K562 (cell line): ENCODE results near the gene BICD1. TPM values are rescaled to one million over a fixed set of nuclear protein-coding genes. Genes with fewer than 3 reads are reported as not detected.

ENCODE experiments used
- ATAC-seq: fragments of 200-7000 bp; cut with Tn5 transposase; 3 replicates; pipeline ENCODE4 v1.9.1; 2020; ENCODE audit warnings: moderate library complexity
- BruUV-seq: library from RNA; stranded (reverse); fragments of 400-500 nt; replicated peaks from 2 replicates; lab custom pipeline; 2021; lab: Mats Ljungman, UMichigan
- CTCF ChIA-PET: fragments of 300-600 bp; formaldehyde crosslinking; extraction: SDS; loops from one replicate; lab custom pipeline; 2021; ENCODE audit warnings: low intra/inter-chr PET ratio; lab: Yijun Ruan, JAX
- POLR2A ChIA-PET: fragments of 300-600, 350-650 bp; sonication (Branson Sonifier 250); formaldehyde crosslinking; extraction: SDS; loops from one replicate; lab custom pipeline; 2021; ENCODE audit warnings: antibody characterized with exemption, inconsistent platforms; lab: Yijun Ruan, JAX
- DNase-seq, 4 experiments: peaks; one replicate each; pipeline versions ENCODE4 v3.0.0 to v3.0.0-alpha.2; 2011 to 2018; ENCODE audit warnings: low spot score in 3 of 4, mixed read lengths in 3 of 4; ENCODE audit errors: extremely low read depth in 1 of 4
- FAIRE-seq: peaks from 2 replicates; lab custom pipeline; 2011; peaks lifted over from hg19 to GRCh38; lab: Jason Lieb, UNC
- H2AFZ ChIP-seq: 2 replicates; pipeline ENCODE4 v1.6.0; 2011; ENCODE audit warnings: low read depth, low read length, control low read depth, inconsistent platforms
- H3K27ac ChIP-seq: fragments of 200-600 bp; 3 replicates; pipeline ENCODE4 v1.8.0; 2011; ENCODE audit warnings: low read depth, mild to moderate bottlenecking, control low read depth, inconsistent platforms, low read length, moderate library complexity, mixed read lengths; ENCODE audit errors: extremely low read depth
- H3K27me3 ChIP-seq, 2 experiments: fragments of 300-600 bp in 1 of 2; 2 replicates in 1 of 2; 3 replicates in 1 of 2; pipeline versions ENCODE4 v1.6.0 to v1.8.0; 2011; ENCODE audit warnings: inconsistent platforms in 2 of 2, low read length in 2 of 2, mild to moderate bottlenecking in 1 of 2, mixed read lengths in 1 of 2, moderate library complexity in 1 of 2; ENCODE audit not compliant: control insufficient read depth in 2 of 2, insufficient read depth in 2 of 2
- H3K36me3 ChIP-seq: fragments of 300-600 bp; 3 replicates; pipeline ENCODE4 v1.8.0; 2011; ENCODE audit warnings: mild to moderate bottlenecking, low read length, inconsistent platforms; ENCODE audit not compliant: control insufficient read depth, insufficient read depth
- H3K4me1 ChIP-seq, 2 experiments: fragments of 200-600 bp in 1 of 2; replicated peaks in 1 of 2; 2 replicates in 1 of 2; 3 replicates in 1 of 2; pipeline versions ENCODE4 v1.5.1 to v1.8.0; 2011; ENCODE audit warnings: inconsistent platforms in 2 of 2, low read length in 2 of 2, mild to moderate bottlenecking in 1 of 2, mixed read lengths in 1 of 2, moderate library complexity in 1 of 2; ENCODE audit not compliant: control insufficient read depth in 2 of 2, insufficient read depth in 2 of 2
- H3K4me2 ChIP-seq: 2 replicates; pipeline ENCODE4 v1.6.1; 2011; ENCODE audit warnings: low read length, control low read depth, inconsistent platforms, mixed read lengths; ENCODE audit not compliant: insufficient read depth
- H3K4me3 ChIP-seq: fragments of 200-600 bp; sonication (generic), shearing (Covaris generic); 2 replicates; pipeline ENCODE4 v1.5.1; 2016; ENCODE audit warnings: control low read depth, inconsistent platforms
- H3K79me2 ChIP-seq: fragments of 200-600 bp; 3 replicates; pipeline ENCODE4 v1.8.0; 2011; ENCODE audit warnings: low read length, inconsistent platforms; ENCODE audit not compliant: control insufficient read depth, insufficient read depth
- H3K9ac ChIP-seq, 2 experiments: 2 replicates each; pipeline versions ENCODE4 v1.6.0 to v1.6.1; 2011; ENCODE audit warnings: low read depth in 2 of 2, low read length in 2 of 2, control low read depth in 1 of 2, inconsistent platforms in 1 of 2, mild to moderate bottlenecking in 1 of 2, mixed read lengths in 1 of 2; ENCODE audit not compliant: insufficient read depth in 1 of 2
- H3K9me1 ChIP-seq: one replicate; pipeline ENCODE4 v1.6.0; 2011; ENCODE audit warnings: inconsistent platforms, mild to moderate bottlenecking, low read length, moderate library complexity; ENCODE audit not compliant: control insufficient read depth, insufficient read depth
- H3K9me3 ChIP-seq: replicated peaks from 2 replicates; pipeline ENCODE4 v1.5.1; 2011; ENCODE audit warnings: low read depth, low read length, inconsistent platforms; ENCODE audit not compliant: control insufficient read depth, insufficient read depth
- H4K20me1 ChIP-seq: replicated peaks from 2 replicates; pipeline ENCODE4 v1.6.1; 2011; ENCODE audit warnings: low read length, inconsistent platforms, mixed read lengths; ENCODE audit not compliant: control insufficient read depth, insufficient read depth
- ETS2 ChIP-seq: IDR thresholded peaks from 2 replicates; pipeline ENCODE4 v1.6.1; 2016; ENCODE audit warnings: borderline replicate concordance, missing genetic modification characterization, mild to moderate bottlenecking, moderate library complexity, missing compliant biosample characterization; ENCODE audit not compliant: poor library complexity, severe bottlenecking
- ZNF76 ChIP-seq: fragments of 250-450 bp; sonication (Bioruptor Pico); IDR thresholded peaks from 2 replicates; pipeline ENCODE4 v1.4.0; 2020; ENCODE audit warnings: mild to moderate bottlenecking, moderate library complexity, borderline replicate concordance
- WGBS: fragments of 100-300 bp; shearing (Covaris generic); methylation state at CpG from one replicate; pipeline ENCODE4 v1.1.6; 2016; ENCODE audit warnings: low coverage, mixed read lengths; ENCODE audit not compliant: insufficient coverage; ENCODE audit errors: missing lambda C conversion rate; 5-methylcytosine and 5-hydroxymethylcytosine counted together
- in situ Hi-C: fragments of 300-500 bp; cut with MboI; formaldehyde crosslinking; loops from 4 replicates; pipeline ENCODE4 v1.15.0; 2018; ENCODE audit warnings: inconsistent platforms, mixed read lengths
- intact Hi-C: fragments of 100-400 bp; cut with micrococcal nuclease; formaldehyde crosslinking; loops from 2 replicates; pipeline ENCODE4 v1.14.2; 2022
- polyA plus RNA-seq, 8 experiments: library from polyadenylated mRNA; depleted of rRNA in 4 of 8; stranded (reverse) in 5 of 8; unstranded in 3 of 8; fragments of >200 nt; fragmentation: Nextera tagmentation in 2 of 8; fragmentation: Illumina TruSeq in 1 of 8; extraction: Ambion mirVana in 2 of 8; extraction: Trizol in 1 of 8; gene quantifications; 2 replicates each; pipeline versions ENCODE4 v1.2.1 to v1.2.3, GENCODE V29; 2011 to 2014; ENCODE audit warnings: inconsistent platforms in 1 of 8, missing spikeins in 1 of 8
- total RNA-seq, 7 experiments: library from RNA; depleted of rRNA in 6 of 7; stranded (reverse); fragments of >200 nt in 6 of 7; fragmentation: Illumina TruSeq in 2 of 7; extraction: Trizol in 2 of 7; gene quantifications; 2 replicates each; pipeline versions ENCODE4 v1.2.1 to v1.2.3, GENCODE V29; 2011 to 2021; ENCODE audit warnings: low replicate concordance in 1 of 7
- TF ChIP-seq, protein P1 (sequence below): fragments of 200-600 bp; sonication (generic); IDR thresholded peaks from one replicate; pipeline ENCODE4 v1.6.1; 2012; ENCODE audit warnings: mild to moderate bottlenecking, low read depth, low read length, inconsistent platforms
- TF ChIP-seq, protein P2 (sequence below), 2 experiments: fragments of 450-650 bp; IDR thresholded peaks; 2 replicates each; pipeline ENCODE4 v1.6.1; 2018; ENCODE audit warnings: mild to moderate bottlenecking in 2 of 2, low read depth in 1 of 2; ENCODE audit not compliant: partially characterized antibody in 2 of 2

Gene BICD1
- total and polyA plus RNA-seq, 9 of the 15 experiments (the other 6 are each of a cell fraction or from before 2014, with no cell fraction given) = 3.5 to 21.1 (median 12.5) TPM

DNA sequence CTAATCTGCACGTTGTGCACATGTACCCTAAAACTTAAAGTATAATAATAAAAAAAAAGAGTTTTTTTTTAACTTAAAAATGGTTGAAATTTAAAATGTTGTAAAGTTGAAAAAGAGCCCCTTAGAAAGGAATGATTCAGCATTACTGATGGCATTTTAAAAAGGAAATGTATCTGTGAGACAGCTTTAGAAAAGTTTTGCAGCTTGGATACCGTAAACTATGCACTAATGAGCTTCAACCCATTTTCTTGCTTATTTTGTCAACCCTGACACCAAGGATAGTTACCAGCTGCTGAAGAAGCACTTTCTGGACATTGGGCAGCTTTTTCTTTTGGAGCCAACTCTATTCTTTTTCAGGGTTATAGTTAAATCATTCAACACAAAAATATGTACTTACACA is 4.3 kb downstream of the BICD1 start:
- BruUV-seq = no TSS peak
- DNase-seq (no peak), ATAC-seq (no peak), FAIRE-seq (no peak)
- H3K9me3 ChIP-seq = no peaks in the 10 kb centered on the region
- no peak overlapping the region for H2AFZ ChIP-seq
- no peaks in the 10 kb centered on the region for H3K27me3 ChIP-seq
- no peaks in the 10 kb centered on the region for H3K36me3 ChIP-seq
- CTCF ChIA-PET = no interaction called here
- no peak overlapping the region for H3K4me2 ChIP-seq
- H3K79me2 ChIP-seq = peaks cover 29% of the 10 kb centered on the region
- H3K9me1 ChIP-seq = no peaks in the 10 kb centered on the region
- no peak overlapping the region for H3K4me3 ChIP-seq
- H3K9ac ChIP-seq = no peak overlapping the region
- H4K20me1 ChIP-seq = 0 out of 2 replicates have a peak, but pooled peaks cover 3% of the 10 kb centered on the region
- in situ Hi-C loops (no loop called here), intact Hi-C loops (no loop called here)
- no peak overlapping the region for H3K27ac ChIP-seq
- peaks cover 15 to 16% of the 10 kb centered on the region in 2 experiments; a peak in 4 of 5 replicates for H3K4me1 ChIP-seq
- WGBS = 47% methylated on average over 1 of the region's 2 CpGs
- POLR2A ChIA-PET = interaction anchor here (1.0 to 1.7 kb wide), 4 partner anchors 10 to 396 kb away, joined by 3 to 7 read pairs (median 4); no protein-coding TSS in a partner anchor
- TF ChIP-seq ETS2 (no peak), ZNF76 (CRISPR knock-in tag) (no peak)
- TF ChIP-seq, protein P1, sequence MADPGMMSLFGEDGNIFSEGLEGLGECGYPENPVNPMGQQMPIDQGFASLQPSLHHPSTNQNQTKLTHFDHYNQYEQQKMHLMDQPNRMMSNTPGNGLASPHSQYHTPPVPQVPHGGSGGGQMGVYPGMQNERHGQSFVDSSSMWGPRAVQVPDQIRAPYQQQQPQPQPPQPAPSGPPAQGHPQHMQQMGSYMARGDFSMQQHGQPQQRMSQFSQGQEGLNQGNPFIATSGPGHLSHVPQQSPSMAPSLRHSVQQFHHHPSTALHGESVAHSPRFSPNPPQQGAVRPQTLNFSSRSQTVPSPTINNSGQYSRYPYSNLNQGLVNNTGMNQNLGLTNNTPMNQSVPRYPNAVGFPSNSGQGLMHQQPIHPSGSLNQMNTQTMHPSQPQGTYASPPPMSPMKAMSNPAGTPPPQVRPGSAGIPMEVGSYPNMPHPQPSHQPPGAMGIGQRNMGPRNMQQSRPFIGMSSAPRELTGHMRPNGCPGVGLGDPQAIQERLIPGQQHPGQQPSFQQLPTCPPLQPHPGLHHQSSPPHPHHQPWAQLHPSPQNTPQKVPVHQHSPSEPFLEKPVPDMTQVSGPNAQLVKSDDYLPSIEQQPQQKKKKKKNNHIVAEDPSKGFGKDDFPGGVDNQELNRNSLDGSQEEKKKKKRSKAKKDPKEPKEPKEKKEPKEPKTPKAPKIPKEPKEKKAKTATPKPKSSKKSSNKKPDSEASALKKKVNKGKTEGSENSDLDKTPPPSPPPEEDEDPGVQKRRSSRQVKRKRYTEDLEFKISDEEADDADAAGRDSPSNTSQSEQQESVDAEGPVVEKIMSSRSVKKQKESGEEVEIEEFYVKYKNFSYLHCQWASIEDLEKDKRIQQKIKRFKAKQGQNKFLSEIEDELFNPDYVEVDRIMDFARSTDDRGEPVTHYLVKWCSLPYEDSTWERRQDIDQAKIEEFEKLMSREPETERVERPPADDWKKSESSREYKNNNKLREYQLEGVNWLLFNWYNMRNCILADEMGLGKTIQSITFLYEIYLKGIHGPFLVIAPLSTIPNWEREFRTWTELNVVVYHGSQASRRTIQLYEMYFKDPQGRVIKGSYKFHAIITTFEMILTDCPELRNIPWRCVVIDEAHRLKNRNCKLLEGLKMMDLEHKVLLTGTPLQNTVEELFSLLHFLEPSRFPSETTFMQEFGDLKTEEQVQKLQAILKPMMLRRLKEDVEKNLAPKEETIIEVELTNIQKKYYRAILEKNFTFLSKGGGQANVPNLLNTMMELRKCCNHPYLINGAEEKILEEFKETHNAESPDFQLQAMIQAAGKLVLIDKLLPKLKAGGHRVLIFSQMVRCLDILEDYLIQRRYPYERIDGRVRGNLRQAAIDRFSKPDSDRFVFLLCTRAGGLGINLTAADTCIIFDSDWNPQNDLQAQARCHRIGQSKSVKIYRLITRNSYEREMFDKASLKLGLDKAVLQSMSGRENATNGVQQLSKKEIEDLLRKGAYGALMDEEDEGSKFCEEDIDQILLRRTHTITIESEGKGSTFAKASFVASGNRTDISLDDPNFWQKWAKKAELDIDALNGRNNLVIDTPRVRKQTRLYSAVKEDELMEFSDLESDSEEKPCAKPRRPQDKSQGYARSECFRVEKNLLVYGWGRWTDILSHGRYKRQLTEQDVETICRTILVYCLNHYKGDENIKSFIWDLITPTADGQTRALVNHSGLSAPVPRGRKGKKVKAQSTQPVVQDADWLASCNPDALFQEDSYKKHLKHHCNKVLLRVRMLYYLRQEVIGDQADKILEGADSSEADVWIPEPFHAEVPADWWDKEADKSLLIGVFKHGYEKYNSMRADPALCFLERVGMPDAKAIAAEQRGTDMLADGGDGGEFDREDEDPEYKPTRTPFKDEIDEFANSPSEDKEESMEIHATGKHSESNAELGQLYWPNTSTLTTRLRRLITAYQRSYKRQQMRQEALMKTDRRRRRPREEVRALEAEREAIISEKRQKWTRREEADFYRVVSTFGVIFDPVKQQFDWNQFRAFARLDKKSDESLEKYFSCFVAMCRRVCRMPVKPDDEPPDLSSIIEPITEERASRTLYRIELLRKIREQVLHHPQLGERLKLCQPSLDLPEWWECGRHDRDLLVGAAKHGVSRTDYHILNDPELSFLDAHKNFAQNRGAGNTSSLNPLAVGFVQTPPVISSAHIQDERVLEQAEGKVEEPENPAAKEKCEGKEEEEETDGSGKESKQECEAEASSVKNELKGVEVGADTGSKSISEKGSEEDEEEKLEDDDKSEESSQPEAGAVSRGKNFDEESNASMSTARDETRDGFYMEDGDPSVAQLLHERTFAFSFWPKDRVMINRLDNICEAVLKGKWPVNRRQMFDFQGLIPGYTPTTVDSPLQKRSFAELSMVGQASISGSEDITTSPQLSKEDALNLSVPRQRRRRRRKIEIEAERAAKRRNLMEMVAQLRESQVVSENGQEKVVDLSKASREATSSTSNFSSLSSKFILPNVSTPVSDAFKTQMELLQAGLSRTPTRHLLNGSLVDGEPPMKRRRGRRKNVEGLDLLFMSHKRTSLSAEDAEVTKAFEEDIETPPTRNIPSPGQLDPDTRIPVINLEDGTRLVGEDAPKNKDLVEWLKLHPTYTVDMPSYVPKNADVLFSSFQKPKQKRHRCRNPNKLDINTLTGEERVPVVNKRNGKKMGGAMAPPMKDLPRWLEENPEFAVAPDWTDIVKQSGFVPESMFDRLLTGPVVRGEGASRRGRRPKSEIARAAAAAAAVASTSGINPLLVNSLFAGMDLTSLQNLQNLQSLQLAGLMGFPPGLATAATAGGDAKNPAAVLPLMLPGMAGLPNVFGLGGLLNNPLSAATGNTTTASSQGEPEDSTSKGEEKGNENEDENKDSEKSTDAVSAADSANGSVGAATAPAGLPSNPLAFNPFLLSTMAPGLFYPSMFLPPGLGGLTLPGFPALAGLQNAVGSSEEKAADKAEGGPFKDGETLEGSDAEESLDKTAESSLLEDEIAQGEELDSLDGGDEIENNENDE = no peak
- TF ChIP-seq, protein P2, sequence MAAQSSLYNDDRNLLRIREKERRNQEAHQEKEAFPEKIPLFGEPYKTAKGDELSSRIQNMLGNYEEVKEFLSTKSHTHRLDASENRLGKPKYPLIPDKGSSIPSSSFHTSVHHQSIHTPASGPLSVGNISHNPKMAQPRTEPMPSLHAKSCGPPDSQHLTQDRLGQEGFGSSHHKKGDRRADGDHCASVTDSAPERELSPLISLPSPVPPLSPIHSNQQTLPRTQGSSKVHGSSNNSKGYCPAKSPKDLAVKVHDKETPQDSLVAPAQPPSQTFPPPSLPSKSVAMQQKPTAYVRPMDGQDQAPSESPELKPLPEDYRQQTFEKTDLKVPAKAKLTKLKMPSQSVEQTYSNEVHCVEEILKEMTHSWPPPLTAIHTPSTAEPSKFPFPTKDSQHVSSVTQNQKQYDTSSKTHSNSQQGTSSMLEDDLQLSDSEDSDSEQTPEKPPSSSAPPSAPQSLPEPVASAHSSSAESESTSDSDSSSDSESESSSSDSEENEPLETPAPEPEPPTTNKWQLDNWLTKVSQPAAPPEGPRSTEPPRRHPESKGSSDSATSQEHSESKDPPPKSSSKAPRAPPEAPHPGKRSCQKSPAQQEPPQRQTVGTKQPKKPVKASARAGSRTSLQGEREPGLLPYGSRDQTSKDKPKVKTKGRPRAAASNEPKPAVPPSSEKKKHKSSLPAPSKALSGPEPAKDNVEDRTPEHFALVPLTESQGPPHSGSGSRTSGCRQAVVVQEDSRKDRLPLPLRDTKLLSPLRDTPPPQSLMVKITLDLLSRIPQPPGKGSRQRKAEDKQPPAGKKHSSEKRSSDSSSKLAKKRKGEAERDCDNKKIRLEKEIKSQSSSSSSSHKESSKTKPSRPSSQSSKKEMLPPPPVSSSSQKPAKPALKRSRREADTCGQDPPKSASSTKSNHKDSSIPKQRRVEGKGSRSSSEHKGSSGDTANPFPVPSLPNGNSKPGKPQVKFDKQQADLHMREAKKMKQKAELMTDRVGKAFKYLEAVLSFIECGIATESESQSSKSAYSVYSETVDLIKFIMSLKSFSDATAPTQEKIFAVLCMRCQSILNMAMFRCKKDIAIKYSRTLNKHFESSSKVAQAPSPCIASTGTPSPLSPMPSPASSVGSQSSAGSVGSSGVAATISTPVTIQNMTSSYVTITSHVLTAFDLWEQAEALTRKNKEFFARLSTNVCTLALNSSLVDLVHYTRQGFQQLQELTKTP (IDR thresholded peaks at IDR 0.05; ENCODE audit: low read depth in 1 of 2, partially characterized antibody in 2 of 2) = no peak
